GM12864 (cell line): ENCODE data around the gene POC1B.

ENCODE experiments used
- DNase-seq: peaks from one replicate; pipeline ENCODE4 v3.0.0-alpha.2; 2011; ENCODE audit warnings: low read depth
- H3K4me3 ChIP-seq: 2 replicates; pipeline ENCODE4 v1.5.1; 2011; ENCODE audit warnings: mild to moderate bottlenecking, low read depth, low read length, control low read depth
- CTCF ChIP-seq: IDR thresholded peaks from 2 replicates; pipeline ENCODE4 v1.5.1; 2011; ENCODE audit warnings: low read depth, mild to moderate bottlenecking, moderate library complexity, low read length, control low read depth, inconsistent platforms; ENCODE audit errors: missing control alignments

The POC1B gene

DNA sequence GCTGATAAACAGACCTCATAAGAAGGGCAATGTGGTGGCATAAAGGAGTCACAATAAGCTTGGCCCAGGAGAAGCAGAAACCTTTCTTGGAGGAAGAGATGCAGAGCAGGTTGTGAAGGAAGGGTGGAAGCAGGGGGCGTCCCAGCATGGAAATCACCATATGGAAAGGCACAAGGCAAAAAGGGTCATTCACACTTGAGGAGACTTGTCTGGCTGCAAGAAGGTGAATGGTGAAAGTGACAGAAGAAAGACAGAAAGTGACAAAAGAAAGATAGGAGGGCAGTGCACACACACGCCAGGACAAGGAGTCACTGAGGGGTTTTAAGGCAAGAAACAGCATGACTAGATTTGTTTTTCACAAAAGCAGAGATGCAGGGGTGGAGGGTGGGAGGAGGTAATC is 39.6 kb downstream of the POC1B start:
- no peak for DNase-seq
- no peak overlapping the region for H3K4me3 ChIP-seq
- no peak for TF ChIP-seq CTCF

DNA sequence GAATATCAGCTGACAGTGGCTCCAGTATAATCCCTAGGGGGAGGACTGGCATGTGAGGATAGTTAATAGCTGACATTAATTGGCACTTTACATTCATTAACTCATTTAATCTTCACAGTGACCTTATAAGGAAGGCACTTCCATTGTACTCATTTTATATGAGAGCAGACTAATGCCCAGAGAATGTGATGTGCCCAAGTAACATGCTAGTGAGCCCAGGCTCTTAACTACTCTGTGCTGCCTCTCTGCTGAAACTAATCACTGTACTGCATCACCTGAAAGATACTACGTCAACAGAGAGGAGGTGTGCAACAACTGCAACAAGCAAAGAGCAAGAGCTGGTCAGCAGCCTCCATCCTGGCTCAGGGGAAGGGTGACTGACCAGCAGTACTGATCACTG is 41.4 kb downstream of the POC1B start:
- TF ChIP-seq CTCF, result no peak
- H3K4me3 ChIP-seq, result no peak overlapping the region
- no peak for DNase-seq

DNA sequence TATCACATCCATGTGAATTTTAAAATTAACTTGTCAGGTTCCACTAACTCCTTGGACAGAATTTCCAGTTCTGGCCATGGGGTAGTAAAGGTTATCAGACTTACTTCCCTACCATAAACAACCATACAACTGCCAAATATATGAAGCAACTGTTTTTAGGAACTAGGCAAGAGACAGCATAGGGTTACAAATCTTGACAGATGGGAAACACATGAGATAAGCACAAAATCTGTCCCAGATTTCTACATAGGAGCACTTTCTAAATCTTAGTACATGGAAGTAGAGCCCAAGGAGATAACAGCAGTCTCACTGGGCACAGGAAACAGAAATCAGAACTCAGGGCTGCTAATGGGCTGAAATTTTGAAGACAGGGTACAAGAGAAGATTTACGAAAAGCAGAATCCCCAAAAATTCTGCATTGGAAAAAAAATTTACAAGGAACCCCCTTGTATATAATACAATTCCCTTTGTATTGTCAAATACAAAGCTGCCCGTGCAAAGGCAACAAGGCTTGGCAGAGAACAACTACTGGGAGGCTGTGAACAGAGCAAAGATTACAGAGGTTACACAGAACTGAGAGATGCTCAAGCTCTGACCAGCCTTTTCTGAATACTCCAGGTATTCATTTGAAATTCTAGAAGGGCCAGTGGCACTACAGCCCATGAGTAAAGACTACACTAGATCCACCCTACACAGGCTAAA is 44.5 kb downstream of the POC1B start:
- no peak for DNase-seq
- H3K4me3 ChIP-seq, result no peak overlapping the region
- no peak for TF ChIP-seq CTCF

GRCh38 chr12:89479982-89480381 is 45.9 kb downstream of the POC1B start:
- H3K4me3 ChIP-seq, result no peak overlapping the region
- no peak for TF ChIP-seq CTCF
- no peak for DNase-seq

GRCh38 chr12:89477633-89478279 is 48.1 kb downstream of the POC1B start:
- no peak for TF ChIP-seq CTCF
- DNase-seq, result no peak

GRCh38 chr12:89476904-89477595 is 48.8 kb downstream of the POC1B start:
- TF ChIP-seq CTCF, result no peak
- H3K4me3 ChIP-seq, result no peak overlapping the region
- DNase-seq, result no peak

More at GRCh38 chr12:89477633-89478279, 48.1 kb downstream of the POC1B start:
- no peak overlapping the region for H3K4me3 ChIP-seq
